ENCODE results near the gene TMPRSS7. TPM values are rescaled to one million over a fixed set of nuclear protein-coding genes. Genes with fewer than 3 reads are reported as not detected.

Gene TMPRSS7
- total and polyA plus RNA-seq, 2 of the 8 experiments (the other 6 are each of a cell fraction or from before 2014, with no cell fraction given), result not detected

GRCh38 chr3:112042842-112043280 lies 8.3 kb downstream of the TMPRSS7 start:
- peak overlapping the region; percentile 10; the same call in 1 of the 2 replicates for H2BK15ac ChIP-seq (ENCODE audit: low read length)
- no peak overlapping the region for H3K27ac ChIP-seq (ENCODE audit: low read depth, low read length)
- H3K79me2 ChIP-seq (ENCODE audit: control insufficient read depth in 1 of 2, insufficient read depth in 2 of 2, low read length in 2 of 2), result no peaks in the 10 kb centered on the region
- H3K14ac ChIP-seq (ENCODE audit: insufficient read length), result no peak overlapping the region
- H3K4ac ChIP-seq (replicated peaks; ENCODE audit: insufficient read length, low read depth, low read length), result no peak overlapping the region
- H2BK12ac ChIP-seq (ENCODE audit: low read depth, low read length), result no peak overlapping the region
- no peak overlapping the region for H4K5ac ChIP-seq (ENCODE audit: insufficient read length, low read depth, low read length)
- no peak overlapping the region for H3K4me3 ChIP-seq (ENCODE audit: extremely low read depth in 1 of 4, insufficient read depth in 2 of 4, low read depth in 3 of 4, low read length in 4 of 4)
- no peak overlapping the region for H3K23ac ChIP-seq (ENCODE audit: insufficient read length)
- no peaks in the 10 kb centered on the region for H3K36me3 ChIP-seq (ENCODE audit: control insufficient read depth in 2 of 4, insufficient read depth in 4 of 4, low read length in 3 of 4)
- CTCF ChIA-PET (ENCODE audit: partially characterized antibody), result interaction anchor here (0.6 to 5.6 kb wide), 30 partner anchors 10 to 519 kb away, joined by 3 to 47 read pairs (median 4); partner anchors contain the start of gene TMPRSS7
- H3K18ac ChIP-seq (ENCODE audit: extremely low read depth, low read length), result no peak overlapping the region
- H3K9ac ChIP-seq (replicated peaks in 1 of 4; ENCODE audit: extremely low read depth in 1 of 4, low read depth in 3 of 4, low read length in 3 of 4), result no peak overlapping the region
- no peaks in the 10 kb centered on the region; a peak in 1 of 4 replicates for H3K9me3 ChIP-seq (ENCODE audit: insufficient read depth in 2 of 2, low read depth in 1 of 2, low read length in 1 of 2)
- H2BK120ac ChIP-seq (replicated peaks; ENCODE audit: low read depth, low read length), result no peak overlapping the region
- H3K4me2 ChIP-seq (ENCODE audit: insufficient read depth in 1 of 2, low read depth in 2 of 2, low read length in 2 of 2), result no peak overlapping the region
- no peak overlapping the region for H4K91ac ChIP-seq (replicated peaks; ENCODE audit: insufficient read length, low read length)
- H2AK5ac ChIP-seq (ENCODE audit: low read depth, low read length), result 0 out of 2 replicates have a peak overlapping the region, but pooled peaks have one; percentile 4
- H3K4me1 ChIP-seq (replicated peaks in 1 of 4; ENCODE audit: control insufficient read depth in 3 of 4, insufficient read depth in 4 of 4, low read length in 3 of 4), result peaks cover 0 to 3% (median 0%) of the 10 kb centered on the region in 4 experiments; a peak in 3 of 7 replicates
- no peaks in the 10 kb centered on the region for H3K27me3 ChIP-seq (replicated peaks in 1 of 4; ENCODE audit: control insufficient read depth in 3 of 4, extremely low read depth in 1 of 4, insufficient read depth in 3 of 4, low read length in 3 of 4)
- no peak overlapping the region for H2BK5ac ChIP-seq (ENCODE audit: low read depth, low read length)
- no peaks in the 10 kb centered on the region for H3K23me2 ChIP-seq (ENCODE audit: low read depth, low read length)
- no peak for DNase-seq (ENCODE audit: low read depth in 1 of 2, low spot score in 2 of 2)
- no peak overlapping the region for H2AFZ ChIP-seq (ENCODE audit: low read length)
- 88% methylated on average over 6 of the region's 6 CpGs; no CpG with 5 or more reads in 1 of the 2 experiments for WGBS, 2 experiments (ENCODE audit: extremely low coverage in 1 of 2, insufficient coverage in 1 of 2, insufficient read length in 1 of 2, insufficient replicate concordance in 2 of 2, low coverage in 1 of 2, low lambda C conversion rate in 2 of 2, missing lambda C conversion rate in 1 of 2)
- POLR2A ChIA-PET (ENCODE audit: partially characterized antibody), result no interaction called here
- H2BK20ac ChIP-seq (ENCODE audit: low read length), result no peak overlapping the region; the same call in 1 of the 2 replicates
- FAIRE-seq, result no peak
- no peaks in the 10 kb centered on the region for H4K20me1 ChIP-seq (replicated peaks in 1 of 2; ENCODE audit: control insufficient read depth in 1 of 2, insufficient read depth in 2 of 2, low read length in 2 of 2)
- no peaks in the 10 kb centered on the region for H3K79me1 ChIP-seq (ENCODE audit: low read depth, low read length)
- H4K8ac ChIP-seq (ENCODE audit: extremely low read depth, insufficient read depth, low read length), result no peak overlapping the region
- no peak overlapping the region for H3K56ac ChIP-seq (replicated peaks; ENCODE audit: insufficient read length, low read depth, low read length)
- no peak for TF ChIP-seq TCF12 (IDR thresholded peaks at IDR 0.05; ENCODE audit: low read depth, low read length)
- no peak for TF ChIP-seq KDM1A (IDR thresholded peaks at IDR 0.05; ENCODE audit: borderline replicate concordance, low read length)
- no peak for TF ChIP-seq CTBP2 (IDR thresholded peaks at IDR 0.05; ENCODE audit: borderline replicate concordance, insufficient read depth, insufficient read length, low read length)
- no peak for TF ChIP-seq CEBPB (IDR thresholded peaks at IDR 0.05; ENCODE audit: low read depth, low read length)
- no peak for TF ChIP-seq RBBP5 (IDR thresholded peaks at IDR 0.05; ENCODE audit: borderline replicate concordance, low read depth, low read length)
- TF ChIP-seq SIX5 (IDR thresholded peaks at IDR 0.05; ENCODE audit: low read depth, low read length), result no peak
- TF ChIP-seq KDM4A (IDR thresholded peaks at IDR 0.05; ENCODE audit: low read depth, low read length, severe bottlenecking), result no peak
- no peak for TF ChIP-seq SP2 (IDR thresholded peaks at IDR 0.05; ENCODE audit: low read length)
- TF ChIP-seq SP1 (IDR thresholded peaks at IDR 0.05; ENCODE audit: low read depth, low read length), result no peak
- no peak for TF ChIP-seq KDM5A (IDR thresholded peaks at IDR 0.05; ENCODE audit: low read length)
- TF ChIP-seq FOSL1 (IDR thresholded peaks at IDR 0.05; ENCODE audit: insufficient read depth, low read depth, low read length), result no peak
- no peak for TF ChIP-seq MAX (IDR thresholded peaks at IDR 0.05)
- TF ChIP-seq ZNF274 (IDR thresholded peaks at IDR 0.05; ENCODE audit: borderline replicate concordance, extremely low read depth, low read length), result no peak
